ENCODE measurements around the gene SCARB1.

SCARB1 gene

DNA sequence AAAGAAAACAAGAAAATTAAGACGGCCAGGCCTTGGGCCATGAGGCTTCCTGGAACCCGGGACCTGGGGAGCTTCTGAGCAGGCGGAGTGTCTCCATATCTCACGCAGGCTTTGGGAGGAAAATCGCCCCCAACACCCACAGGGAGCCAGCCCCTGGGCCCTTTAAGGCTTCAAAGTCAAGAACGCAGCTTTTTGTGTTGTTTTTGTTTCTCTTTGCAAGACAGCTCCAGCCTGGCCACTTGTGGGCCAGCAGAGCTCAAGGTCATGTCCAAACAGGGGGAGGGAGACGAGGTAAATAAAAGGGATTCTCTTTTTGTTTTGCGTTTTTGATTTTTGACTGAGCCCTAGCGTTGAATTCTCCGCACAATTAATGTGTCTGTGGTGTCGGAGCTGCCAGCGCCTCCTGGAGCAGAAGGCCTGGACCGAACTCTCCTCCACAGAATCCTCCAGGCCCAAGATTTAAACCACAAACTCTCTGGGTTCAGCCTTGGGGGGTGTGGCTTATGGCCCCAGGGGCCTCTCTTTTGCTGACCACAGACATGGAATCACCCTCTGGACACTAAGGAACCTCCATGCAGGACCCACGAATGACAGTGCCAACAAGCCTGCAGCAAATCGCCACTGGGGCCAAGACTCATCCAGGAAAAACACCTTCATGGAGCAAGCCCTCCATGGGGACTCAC is 8.2 kb downstream of the SCARB1 start:
- H3K79me2 ChIP-seq (ENCODE audit: low read length), result peaks cover 3% of the 10 kb centered on the region; the same call in 1 of the 2 replicates
- no peaks in the 10 kb centered on the region for H3K36me3 ChIP-seq (replicated peaks; ENCODE audit: insufficient read depth, low read length)
- TF ChIP-seq EZH2 (optimal IDR thresholded peaks at IDR 0.05; ENCODE audit: low read depth, low read length), result no peak
- TF ChIP-seq EZH2phosphoT487 (IDR thresholded peaks at IDR 0.05; ENCODE audit: low read length), result no peak
- TF ChIP-seq, protein P1, sequence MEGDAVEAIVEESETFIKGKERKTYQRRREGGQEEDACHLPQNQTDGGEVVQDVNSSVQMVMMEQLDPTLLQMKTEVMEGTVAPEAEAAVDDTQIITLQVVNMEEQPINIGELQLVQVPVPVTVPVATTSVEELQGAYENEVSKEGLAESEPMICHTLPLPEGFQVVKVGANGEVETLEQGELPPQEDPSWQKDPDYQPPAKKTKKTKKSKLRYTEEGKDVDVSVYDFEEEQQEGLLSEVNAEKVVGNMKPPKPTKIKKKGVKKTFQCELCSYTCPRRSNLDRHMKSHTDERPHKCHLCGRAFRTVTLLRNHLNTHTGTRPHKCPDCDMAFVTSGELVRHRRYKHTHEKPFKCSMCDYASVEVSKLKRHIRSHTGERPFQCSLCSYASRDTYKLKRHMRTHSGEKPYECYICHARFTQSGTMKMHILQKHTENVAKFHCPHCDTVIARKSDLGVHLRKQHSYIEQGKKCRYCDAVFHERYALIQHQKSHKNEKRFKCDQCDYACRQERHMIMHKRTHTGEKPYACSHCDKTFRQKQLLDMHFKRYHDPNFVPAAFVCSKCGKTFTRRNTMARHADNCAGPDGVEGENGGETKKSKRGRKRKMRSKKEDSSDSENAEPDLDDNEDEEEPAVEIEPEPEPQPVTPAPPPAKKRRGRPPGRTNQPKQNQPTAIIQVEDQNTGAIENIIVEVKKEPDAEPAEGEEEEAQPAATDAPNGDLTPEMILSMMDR (IDR thresholded peaks at IDR 0.05; ENCODE audit: low read length), result no peak
- H3K27ac ChIP-seq (ENCODE audit: low read length), result no peak overlapping the region
- no peak overlapping the region for H3K9ac ChIP-seq (ENCODE audit: low read length)
- DNase-seq, result no peak
- no peaks in the 10 kb centered on the region for H4K20me1 ChIP-seq (ENCODE audit: insufficient read depth, low read length)
- H3K9me2 ChIP-seq (replicated peaks; ENCODE audit: insufficient read depth, low read length), result no peaks in the 10 kb centered on the region
- H2AFZ ChIP-seq (ENCODE audit: low read length), result no peak overlapping the region
- no peaks in the 10 kb centered on the region for H3K9me3 ChIP-seq (replicated peaks; ENCODE audit: insufficient read depth, low read length)
- no peak overlapping the region for H3K4me2 ChIP-seq (ENCODE audit: low read depth, low read length)
- H3K4me1 ChIP-seq (ENCODE audit: low read length), result no peaks in the 10 kb centered on the region
- no peak overlapping the region for H3K4me3 ChIP-seq (ENCODE audit: low read length)
- no peaks in the 10 kb centered on the region for H3K27me3 ChIP-seq (replicated peaks; ENCODE audit: insufficient read depth, low read length)
- H3F3A ChIP-seq (ENCODE audit: insufficient read depth, low read length), result no peaks in the 10 kb centered on the region

DNA sequence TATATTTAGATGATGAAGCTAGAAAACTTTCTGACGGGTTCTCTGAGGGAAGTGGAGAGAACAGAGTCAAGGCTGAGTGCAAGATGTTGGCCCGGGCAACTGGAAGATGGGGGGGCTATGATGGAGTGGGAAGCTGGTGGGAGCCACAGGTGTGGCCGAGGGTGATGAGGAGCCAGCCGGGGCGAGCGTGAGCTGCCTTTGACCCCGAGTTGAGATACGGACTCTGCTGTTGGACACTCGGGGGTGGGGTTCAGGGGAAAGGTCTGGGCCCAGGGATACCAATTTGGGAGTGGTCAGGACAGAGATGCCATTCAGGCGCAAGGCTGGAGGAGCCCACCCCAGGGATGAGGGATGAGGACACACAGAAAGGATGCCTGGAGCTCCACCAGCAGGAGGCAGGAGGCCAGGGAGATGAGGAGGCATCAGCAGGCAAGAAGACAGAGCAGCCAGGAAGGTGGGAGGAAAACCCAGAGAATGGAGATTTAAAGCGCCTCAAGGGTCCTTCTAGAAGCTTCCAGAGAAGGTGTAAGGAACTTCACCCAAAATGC is 9.0 kb downstream of the SCARB1 start:
- Histone ChIP-seq H3K9me3 (replicated peaks; ENCODE audit: insufficient read depth, low read length) (no peaks in the 10 kb centered on the region), H3F3A (ENCODE audit: insufficient read depth, low read length) (no peaks in the 10 kb centered on the region), H3K4me3 (ENCODE audit: low read length) (no peak overlapping the region), H2AFZ (ENCODE audit: low read length) (no peak overlapping the region), H3K27ac (ENCODE audit: low read length) (no peak overlapping the region), H4K20me1 (ENCODE audit: insufficient read depth, low read length) (no peaks in the 10 kb centered on the region), H3K79me2 (ENCODE audit: low read length) (peaks cover 3% of the 10 kb centered on the region; the same call in 1 of the 2 replicates), H3K36me3 (replicated peaks; ENCODE audit: insufficient read depth, low read length) (no peaks in the 10 kb centered on the region), H3K9ac (ENCODE audit: low read length) (no peak overlapping the region), H3K9me2 (replicated peaks; ENCODE audit: insufficient read depth, low read length) (no peaks in the 10 kb centered on the region), H3K4me2 (ENCODE audit: low read depth, low read length) (no peak overlapping the region), H3K27me3 (replicated peaks; ENCODE audit: insufficient read depth, low read length) (no peaks in the 10 kb centered on the region), H3K4me1 (ENCODE audit: low read length) (no peaks in the 10 kb centered on the region)
- no peak for DNase-seq
- no peak for TF ChIP-seq EZH2 (optimal IDR thresholded peaks at IDR 0.05; ENCODE audit: low read depth, low read length)
- TF ChIP-seq, protein P1 (IDR thresholded peaks at IDR 0.05; ENCODE audit: low read length), result no peak
- no peak for TF ChIP-seq EZH2phosphoT487 (IDR thresholded peaks at IDR 0.05; ENCODE audit: low read length)

DNA sequence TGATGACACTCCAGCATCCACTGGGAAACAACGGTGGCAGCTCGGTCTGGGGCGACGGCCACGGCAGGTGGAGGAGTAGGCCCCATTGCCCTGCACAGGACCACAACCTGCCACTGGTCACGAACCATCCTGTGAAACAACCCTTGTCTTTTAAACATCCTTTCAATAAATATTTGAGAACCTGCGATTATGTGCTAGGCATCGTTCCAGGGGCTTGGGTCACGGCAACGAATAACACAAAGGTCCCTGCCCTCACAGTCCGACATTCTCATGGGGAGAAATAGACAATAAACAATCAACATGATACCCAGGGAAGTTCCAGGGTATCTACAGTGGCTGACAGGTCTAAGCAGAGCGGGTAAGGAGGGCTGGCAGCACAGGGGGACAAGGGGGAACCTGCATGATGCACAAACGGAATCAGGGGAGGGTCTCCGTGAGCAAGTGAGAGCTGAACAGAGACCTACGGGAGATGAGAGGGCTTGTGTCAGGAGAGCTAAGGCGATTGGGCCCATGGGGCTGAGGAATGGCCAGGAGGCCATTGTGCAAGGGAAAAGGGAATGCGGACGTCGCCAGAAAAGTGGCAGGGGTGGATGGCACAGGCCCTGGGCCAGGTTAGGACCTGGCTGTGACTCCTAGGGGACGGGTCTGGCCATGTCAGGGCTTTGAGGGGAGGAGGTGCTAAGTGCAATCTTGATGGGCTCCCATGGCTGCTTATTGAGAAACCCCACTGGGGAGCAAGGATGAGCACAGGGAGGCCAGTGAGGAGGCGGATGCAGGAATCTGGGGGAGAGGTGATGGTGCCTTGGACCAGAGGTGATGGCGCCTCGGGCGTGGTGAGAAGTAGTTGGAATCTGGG is 9.7 kb downstream of the SCARB1 start:
- H3K79me2 ChIP-seq (ENCODE audit: low read length), result peaks cover 3% of the 10 kb centered on the region; the same call in 1 of the 2 replicates
- no peaks in the 10 kb centered on the region for H3K9me3 ChIP-seq (replicated peaks; ENCODE audit: insufficient read depth, low read length)
- no peaks in the 10 kb centered on the region for H3K9me2 ChIP-seq (replicated peaks; ENCODE audit: insufficient read depth, low read length)
- H3K36me3 ChIP-seq (replicated peaks; ENCODE audit: insufficient read depth, low read length), result no peaks in the 10 kb centered on the region
- TF ChIP-seq, protein P1 (IDR thresholded peaks at IDR 0.05; ENCODE audit: low read length), result no peak
- TF ChIP-seq EZH2phosphoT487 (IDR thresholded peaks at IDR 0.05; ENCODE audit: low read length) (no peak), EZH2 (optimal IDR thresholded peaks at IDR 0.05; ENCODE audit: low read depth, low read length) (no peak)
- no peaks in the 10 kb centered on the region for H3K27me3 ChIP-seq (replicated peaks; ENCODE audit: insufficient read depth, low read length)
- H3F3A ChIP-seq (ENCODE audit: insufficient read depth, low read length), result no peaks in the 10 kb centered on the region
- no peak overlapping the region for H3K9ac ChIP-seq (ENCODE audit: low read length)
- H4K20me1 ChIP-seq (ENCODE audit: insufficient read depth, low read length), result no peaks in the 10 kb centered on the region
- no peak overlapping the region for H3K4me3 ChIP-seq (ENCODE audit: low read length)
- H3K27ac ChIP-seq (ENCODE audit: low read length), result no peak overlapping the region
- H2AFZ ChIP-seq (ENCODE audit: low read length), result no peak overlapping the region
- H3K4me1 ChIP-seq (ENCODE audit: low read length), result no peaks in the 10 kb centered on the region
- no peak overlapping the region for H3K4me2 ChIP-seq (ENCODE audit: low read depth, low read length)
- DNase-seq, result no peak
